ENCODE results near the gene ANKRD40. TPM values are rescaled to one million over a fixed set of nuclear protein-coding genes. Genes with fewer than 3 reads are reported as not detected.

The ANKRD40 gene
- total and polyA plus RNA-seq, 2 donors from 2014 or later: 15.8 to 37.6 TPM

DNA sequence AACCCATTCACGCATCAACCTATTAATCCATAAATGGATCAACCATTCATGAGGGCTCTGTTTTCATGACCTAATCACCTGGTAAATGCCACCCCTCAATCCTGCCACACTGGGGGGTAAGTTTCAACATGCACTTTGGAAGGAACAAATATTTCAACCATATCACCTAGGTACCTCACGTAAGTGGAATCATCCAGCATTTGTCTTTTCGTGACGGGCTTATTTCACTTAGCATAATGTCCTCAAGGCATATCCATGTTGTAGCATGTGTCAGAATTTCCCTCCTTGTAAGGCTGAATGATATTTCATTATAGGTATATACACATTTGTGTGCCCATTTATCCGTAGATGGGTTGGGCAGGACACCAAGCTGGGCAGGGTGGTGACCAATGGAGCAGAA lies 35.6 kb downstream of the ANKRD40 start:
- no peak overlapping the region for H3K27ac ChIP-seq (ENCODE audit: low read depth in 2 of 2, low read length in 2 of 2)
- H3K9ac ChIP-seq (ENCODE audit: low read length in 3 of 3): no peak overlapping the region
- H3K27me3 ChIP-seq (ENCODE audit: control insufficient read depth, insufficient read depth, low read length): no peaks in the 10 kb centered on the region
- no peaks in the 10 kb centered on the region for H3K36me3 ChIP-seq (ENCODE audit: control insufficient read depth in 2 of 3, insufficient read depth in 3 of 3, low read length in 3 of 3)
- intact Hi-C loops (cut with DNase I): loop anchor here (10.0 kb wide), 1 partner anchor 117 kb away; no protein-coding TSS in a partner anchor
- DNase-seq (peak in 1 of 5 donors; percentile 12), FAIRE-seq (no peak)
- H3K4me3 ChIP-seq (ENCODE audit: low read length in 3 of 3): no peak overlapping the region
- TF ChIP-seq, protein P1, sequence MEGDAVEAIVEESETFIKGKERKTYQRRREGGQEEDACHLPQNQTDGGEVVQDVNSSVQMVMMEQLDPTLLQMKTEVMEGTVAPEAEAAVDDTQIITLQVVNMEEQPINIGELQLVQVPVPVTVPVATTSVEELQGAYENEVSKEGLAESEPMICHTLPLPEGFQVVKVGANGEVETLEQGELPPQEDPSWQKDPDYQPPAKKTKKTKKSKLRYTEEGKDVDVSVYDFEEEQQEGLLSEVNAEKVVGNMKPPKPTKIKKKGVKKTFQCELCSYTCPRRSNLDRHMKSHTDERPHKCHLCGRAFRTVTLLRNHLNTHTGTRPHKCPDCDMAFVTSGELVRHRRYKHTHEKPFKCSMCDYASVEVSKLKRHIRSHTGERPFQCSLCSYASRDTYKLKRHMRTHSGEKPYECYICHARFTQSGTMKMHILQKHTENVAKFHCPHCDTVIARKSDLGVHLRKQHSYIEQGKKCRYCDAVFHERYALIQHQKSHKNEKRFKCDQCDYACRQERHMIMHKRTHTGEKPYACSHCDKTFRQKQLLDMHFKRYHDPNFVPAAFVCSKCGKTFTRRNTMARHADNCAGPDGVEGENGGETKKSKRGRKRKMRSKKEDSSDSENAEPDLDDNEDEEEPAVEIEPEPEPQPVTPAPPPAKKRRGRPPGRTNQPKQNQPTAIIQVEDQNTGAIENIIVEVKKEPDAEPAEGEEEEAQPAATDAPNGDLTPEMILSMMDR (IDR thresholded peaks at IDR 0.05; ENCODE audit: borderline replicate concordance, extremely low read depth, insufficient read depth): no peak
- no peaks in the 10 kb centered on the region for H3K9me3 ChIP-seq (ENCODE audit: control insufficient read depth in 2 of 3, insufficient read depth in 1 of 3, low read length in 3 of 3)
- peaks cover 0 to 7% (median 4%) of the 10 kb centered on the region in 3 donors for H3K4me1 ChIP-seq (ENCODE audit: control insufficient read depth in 2 of 3, insufficient read depth in 2 of 3, low read depth in 1 of 3, low read length in 3 of 3)

DNA sequence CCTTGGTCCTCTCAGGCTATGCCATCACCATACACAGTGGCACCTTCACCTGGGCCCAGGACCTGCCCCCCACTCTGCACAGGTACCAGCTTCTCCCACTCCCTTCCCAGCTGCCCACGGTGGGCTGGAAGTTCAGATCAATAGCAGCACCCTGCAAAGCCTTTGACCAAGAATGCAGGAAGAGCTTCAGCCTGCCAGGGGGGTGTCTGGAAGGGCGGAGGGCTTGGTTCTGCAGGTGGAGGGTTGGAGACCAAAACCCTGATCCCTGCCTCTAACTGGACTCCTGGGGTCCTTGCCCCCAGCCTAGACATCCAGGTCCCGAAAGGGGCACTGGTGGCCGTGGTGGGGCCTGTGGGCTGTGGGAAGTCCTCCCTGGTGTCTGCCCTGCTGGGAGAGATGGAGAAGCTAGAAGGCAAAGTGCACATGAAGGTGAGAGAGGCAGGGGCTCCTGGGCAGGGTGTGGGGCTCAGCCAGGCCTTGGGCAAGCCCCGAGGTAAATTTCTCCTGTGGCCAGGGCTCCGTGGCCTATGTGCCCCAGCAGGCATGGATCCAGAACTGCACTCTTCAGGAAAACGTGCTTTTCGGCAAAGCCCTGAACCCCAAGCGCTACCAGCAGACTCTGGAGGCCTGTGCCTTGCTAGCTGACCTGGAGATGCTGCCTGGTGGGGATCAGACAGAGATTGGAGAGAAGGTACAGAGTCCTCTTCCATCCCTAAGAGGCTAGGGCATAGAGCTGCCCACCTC lies 38.7 kb downstream of the ANKRD40 start:
- intact Hi-C loops (cut with DNase I): no loop called here
- Histone ChIP-seq H3K9ac (ENCODE audit: low read length in 3 of 3) (no peak overlapping the region), H3K27me3 (ENCODE audit: control insufficient read depth, insufficient read depth, low read length) (no peaks in the 10 kb centered on the region), H3K9me3 (ENCODE audit: control insufficient read depth in 2 of 3, insufficient read depth in 1 of 3, low read length in 3 of 3) (no peaks in the 10 kb centered on the region), H3K27ac (ENCODE audit: low read depth in 2 of 2, low read length in 2 of 2) (no peak overlapping the region), H3K36me3 (ENCODE audit: control insufficient read depth in 2 of 3, insufficient read depth in 3 of 3, low read length in 3 of 3) (no peaks in the 10 kb centered on the region), H3K4me3 (ENCODE audit: low read length in 3 of 3) (no peak overlapping the region), H3K4me1 (ENCODE audit: control insufficient read depth in 2 of 3, insufficient read depth in 2 of 3, low read depth in 1 of 3, low read length in 3 of 3) (peaks cover 0 to 8% (median 4%) of the 10 kb centered on the region in 3 donors)
- TF ChIP-seq, protein P1 (IDR thresholded peaks at IDR 0.05; ENCODE audit: borderline replicate concordance, extremely low read depth, insufficient read depth): no peak
- DNase-seq (peak in 1 of 5 donors; percentile 55), FAIRE-seq (no peak)

DNA sequence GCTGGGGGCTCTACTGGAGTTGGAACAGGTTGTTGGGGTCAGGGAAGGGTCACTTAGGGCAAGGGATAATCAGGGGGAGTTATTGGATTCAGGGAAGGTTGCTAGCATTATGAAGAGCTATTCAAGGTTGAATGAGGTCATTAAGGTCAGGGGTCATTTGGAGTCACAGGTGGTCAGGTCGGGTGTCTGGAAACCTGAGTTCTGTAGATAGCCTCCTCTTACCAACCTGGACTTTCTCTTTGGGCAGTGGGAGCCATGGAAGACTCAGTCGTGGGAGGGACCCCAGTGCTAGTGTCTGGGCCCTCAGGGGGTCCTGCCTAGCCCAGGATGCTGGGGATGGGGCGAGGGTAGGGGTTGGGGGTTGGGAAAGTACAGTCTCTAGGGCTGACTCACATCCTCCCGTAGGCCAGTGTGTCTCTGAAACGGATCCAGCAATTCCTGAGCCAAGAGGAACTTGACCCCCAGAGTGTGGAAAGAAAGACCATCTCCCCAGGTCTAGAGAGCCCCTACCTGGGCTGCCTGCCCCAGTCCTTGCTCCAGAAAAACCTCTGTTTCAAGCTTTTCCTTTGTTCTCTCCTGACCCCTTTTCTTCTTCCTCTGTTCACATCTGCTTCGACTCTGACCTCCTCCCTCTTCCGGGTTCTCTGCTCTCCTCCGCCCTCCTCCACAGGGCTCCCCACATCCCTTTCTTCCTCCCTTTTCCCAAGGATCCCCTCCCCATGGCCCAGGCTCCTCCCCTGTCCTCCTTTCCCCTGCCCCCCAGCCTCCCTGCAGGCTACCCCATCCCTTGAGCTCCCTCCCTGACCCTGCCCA lies 39.5 kb downstream of the ANKRD40 start:
- peak in 1 of 5 donors; percentile 14 for DNase-seq
- no peaks in the 10 kb centered on the region for H3K9me3 ChIP-seq (ENCODE audit: control insufficient read depth in 2 of 3, insufficient read depth in 1 of 3, low read length in 3 of 3)
- no peaks in the 10 kb centered on the region for H3K36me3 ChIP-seq (ENCODE audit: control insufficient read depth in 2 of 3, insufficient read depth in 3 of 3, low read length in 3 of 3)
- H3K27me3 ChIP-seq (ENCODE audit: control insufficient read depth, insufficient read depth, low read length): no peaks in the 10 kb centered on the region
- H3K27ac ChIP-seq (ENCODE audit: low read depth in 2 of 2, low read length in 2 of 2): no peak overlapping the region
- intact Hi-C loops (cut with DNase I): no loop called here
- peaks cover 0 to 11% (median 4%) of the 10 kb centered on the region in 3 donors for H3K4me1 ChIP-seq (ENCODE audit: control insufficient read depth in 2 of 3, insufficient read depth in 2 of 3, low read depth in 1 of 3, low read length in 3 of 3)
- no peak overlapping the region for H3K9ac ChIP-seq (ENCODE audit: low read length in 3 of 3)
- TF ChIP-seq, protein P1 (IDR thresholded peaks at IDR 0.05; ENCODE audit: borderline replicate concordance, extremely low read depth, insufficient read depth): no peak
- no peak for FAIRE-seq
- no peak overlapping the region for H3K4me3 ChIP-seq (ENCODE audit: low read length in 3 of 3)

Data from kidney (tissue), 14 donors.